HG02981 (cell line): Measurements from ENCODE around the gene MAP2K7.
"Not testable (repeated sequence)": the region's sequence is repeated elsewhere in the genome, so short reads cannot be mapped to it uniquely, and the experiment has no call there.

Experiments
- ATAC-seq: cut with Tn5 transposase; IDR thresholded peaks from one replicate; pipeline ENCODE4 v1.9.1; 2021; ENCODE audit warnings: mild to moderate bottlenecking, moderate library complexity; ENCODE audit not compliant: unreplicated experiment

Gene MAP2K7

GRCh38 chr19:7903244-7904073 lies at the start of gene MAP2K7:
Gene MAP2K7, plus strand, starts transcription at chr19:7903877. Its CDS starts 68 bp downstream, at chr19:7903945.
- ATAC-seq: peak; percentile 82

GRCh38 chr19:7855426-7856108 lies 48.1 kb upstream of the MAP2K7 start:
- no peak for ATAC-seq

GRCh38 chr19:7856109-7856591 lies 47.5 kb upstream of the MAP2K7 start:
- no peak for ATAC-seq

- no peak for ATAC-seq
Observed at GRCh38 chr19:7856679-7857663, 46.7 kb upstream of the MAP2K7 start.

GRCh38 chr19:7857727-7858108 lies 46.0 kb upstream of the MAP2K7 start:
- no peak for ATAC-seq

- no peak for ATAC-seq
Observed at GRCh38 chr19:7858109-7858770, 45.4 kb upstream of the MAP2K7 start.

- not testable (repeated sequence) for ATAC-seq
Observed at GRCh38 chr19:7859087-7859486, 44.6 kb upstream of the MAP2K7 start.

- ATAC-seq: no peak
Observed at GRCh38 chr19:7859831-7860713, 43.6 kb upstream of the MAP2K7 start.

- ATAC-seq: no peak
Observed at GRCh38 chr19:7860714-7861618, 42.7 kb upstream of the MAP2K7 start.

GRCh38 chr19:7861619-7862412 lies 41.9 kb upstream of the MAP2K7 start:
- ATAC-seq: no peak

- no peak for ATAC-seq
Observed at GRCh38 chr19:7862413-7862951, 41.2 kb upstream of the MAP2K7 start.

- ATAC-seq: no peak
Observed at GRCh38 chr19:7863157-7863970, 40.3 kb upstream of the MAP2K7 start.

GRCh38 chr19:7863971-7864689 lies 39.5 kb upstream of the MAP2K7 start:
- no peak for ATAC-seq

GRCh38 chr19:7864690-7865074 lies 39.0 kb upstream of the MAP2K7 start:
- no peak for ATAC-seq

- ATAC-seq: no peak
Observed at GRCh38 chr19:7865262-7865911, 38.3 kb upstream of the MAP2K7 start.
